GM12878 (cell line): Measurements from ENCODE around the gene TMEM252. TPM values are rescaled to one million over a fixed set of nuclear protein-coding genes. Genes with fewer than 3 reads are reported as not detected.

Experiments used
- ATAC-seq: fragments of 200-7000 bp; cut with Tn5 transposase; 3 replicates; pipeline ENCODE4 v1.9.1; 2020; ENCODE audit warnings: mild to moderate bottlenecking, moderate library complexity
- BruUV-seq: library from RNA; stranded (reverse); fragments of 400-500 nt; replicated peaks from 2 replicates; lab custom pipeline; 2021; lab: Mats Ljungman, UMichigan
- CTCF ChIA-PET: fragments of 300-600 bp; sonication (Branson Sonifier 250); formaldehyde crosslinking; extraction: SDS; loops from one replicate; lab custom pipeline; 2021; ENCODE audit warnings: inconsistent platforms; lab: Yijun Ruan, JAX
- POLR2A ChIA-PET: fragments of 350-600 bp; formaldehyde crosslinking; extraction: SDS; loops from one replicate; lab custom pipeline; 2021; ENCODE audit warnings: inconsistent platforms; lab: Charles Lee
- RAD21 ChIA-PET: fragments of 300-600 bp; sonication (Branson Sonifier 250); formaldehyde crosslinking; loops from one replicate; lab custom pipeline; 2023; ENCODE audit warnings: antibody characterized with exemption; ENCODE audit not compliant: unreplicated experiment; lab: Charles Lee
- SMC1A ChIA-PET: fragments of 300-600 bp; sonication (Branson Sonifier 250); formaldehyde crosslinking; loops from one replicate; lab custom pipeline; 2023; ENCODE audit not compliant: unreplicated experiment, uncharacterized antibody; lab: Charles Lee
- DNase-seq: peaks from one replicate; pipeline ENCODE4 v3.0.0-alpha.2; 2011; ENCODE audit warnings: low read depth, low spot score
- FAIRE-seq: peaks from 3 replicates; lab custom pipeline; 2011; peaks lifted over from hg19 to GRCh38; lab: Jason Lieb, UNC
- H2AFZ ChIP-seq: 2 replicates; pipeline ENCODE4 v1.6.0; 2011; ENCODE audit warnings: low read depth, low read length, control low read depth; ENCODE audit not compliant: control insufficient read depth
- H3K27ac ChIP-seq: 2 replicates; pipeline ENCODE4 v1.5.1; 2011; ENCODE audit warnings: control low read depth; ENCODE audit not compliant: control insufficient read depth, insufficient read depth
- H3K27me3 ChIP-seq, 2 experiments: replicated peaks in 1 of 2; 2 replicates each; pipeline versions ENCODE4 v1.6.0 to v1.6.1; 2011; ENCODE audit warnings: low read length in 1 of 2; ENCODE audit not compliant: control insufficient read depth in 2 of 2, insufficient read depth in 2 of 2
- H3K36me3 ChIP-seq, 2 experiments: 2 replicates each; pipeline ENCODE4 v1.5.1; 2011; ENCODE audit warnings: low read length in 1 of 2; ENCODE audit not compliant: control insufficient read depth in 2 of 2, insufficient read depth in 2 of 2
- H3K4me1 ChIP-seq: 2 replicates; pipeline ENCODE4 v1.6.1; 2011; ENCODE audit warnings: mild to moderate bottlenecking, low read length, moderate library complexity, mixed read lengths; ENCODE audit not compliant: control insufficient read depth, insufficient read depth
- H3K4me2 ChIP-seq: 2 replicates; pipeline ENCODE4 v1.6.0; 2011; ENCODE audit warnings: control low read depth; ENCODE audit not compliant: control insufficient read depth, insufficient read depth
- H3K4me3 ChIP-seq: fragments of 200-600 bp; sonication (generic); 2 replicates; pipeline ENCODE4 v1.5.1; 2016
- H3K79me2 ChIP-seq: 2 replicates; pipeline ENCODE4 v1.6.0; 2011; ENCODE audit warnings: low read length; ENCODE audit not compliant: control insufficient read depth, insufficient read depth
- H3K9ac ChIP-seq: 2 replicates; pipeline ENCODE4 v1.8.0; 2011; ENCODE audit warnings: low read length, control low read depth, mixed read lengths; ENCODE audit not compliant: control insufficient read depth, insufficient read depth
- H3K9me3 ChIP-seq: replicated peaks from 3 replicates; pipeline ENCODE4 v1.5.1; 2011; ENCODE audit warnings: mild to moderate bottlenecking, low read length; ENCODE audit not compliant: control insufficient read depth, insufficient read depth
- H4K20me1 ChIP-seq: 2 replicates; pipeline ENCODE4 v1.6.0; 2011; ENCODE audit not compliant: control insufficient read depth, insufficient read depth
- CBFB ChIP-seq: IDR thresholded peaks from 2 replicates; pipeline ENCODE4 v1.6.1; 2016; ENCODE audit warnings: antibody characterized with exemption, low read depth
- CHD2 ChIP-seq: IDR thresholded peaks from 2 replicates; pipeline ENCODE4 v1.6.1; 2011; ENCODE audit warnings: low read depth, low read length, improper control_type of control experiment, borderline replicate concordance
- KAT2A ChIP-seq: conservative IDR thresholded peaks from 2 replicates; pipeline ENCODE4 v1.6.1; 2011; ENCODE audit warnings: low read depth, low read length; ENCODE audit not compliant: control insufficient read depth
- MTA3 ChIP-seq: IDR thresholded peaks from 2 replicates; pipeline ENCODE4 v1.6.1; 2012; ENCODE audit warnings: low read length, inconsistent platforms, borderline replicate concordance
- NFYB ChIP-seq: IDR thresholded peaks from 2 replicates; pipeline ENCODE4 v1.6.1; 2011; ENCODE audit warnings: low read depth, mild to moderate bottlenecking, low read length, improper control_type of control experiment, moderate library complexity; ENCODE audit not compliant: insufficient read depth
- RAD51 ChIP-seq: fragments of 450-650 bp; IDR thresholded peaks from 2 replicates; pipeline ENCODE4 v1.6.1; 2016; ENCODE audit warnings: moderate library complexity, mild to moderate bottlenecking, inconsistent platforms
- RB1 ChIP-seq: fragments of 450-650 bp; formaldehyde crosslinking; IDR thresholded peaks from 2 replicates; pipeline ENCODE4 v1.6.1; 2017; ENCODE audit warnings: mild to moderate bottlenecking, borderline replicate concordance
- ZNF207 ChIP-seq: fragments of 450-650 bp; IDR thresholded peaks from 2 replicates; pipeline ENCODE4 v1.6.1; 2014; ENCODE audit warnings: antibody characterized with exemption, mild to moderate bottlenecking, borderline replicate concordance
- WGBS: methylation state at CpG from one replicate; pipeline ENCODE4 v1.1.6; 2016; ENCODE audit warnings: low lambda C conversion rate; ENCODE audit not compliant: insufficient replicate concordance, insufficient coverage; ENCODE audit errors: missing lambda C conversion rate; 5-methylcytosine and 5-hydroxymethylcytosine counted together
- in situ Hi-C: fragments of 300-500 bp; cut with MboI; formaldehyde crosslinking; loops from 9 replicates; pipeline ENCODE4 v1.14.3; 2018; ENCODE audit warnings: mixed read lengths
- intact Hi-C: fragments of 100-400 bp; cut with micrococcal nuclease; formaldehyde crosslinking; loops from one replicate; pipeline ENCODE4 v1.14.2; 2022; ENCODE audit not compliant: unreplicated experiment
- polyA plus RNA-seq, 11 experiments: library from polyadenylated mRNA; depleted of rRNA in 4 of 11; unstranded in 6 of 11; stranded (reverse) in 5 of 11; fragments of >200 nt; fragmentation: Nextera tagmentation in 4 of 11; fragmentation: Illumina TruSeq in 1 of 11; extraction: Ambion mirVana in 4 of 11; extraction: Trizol in 1 of 11; gene quantifications; 1 replicate in 1 of 11; 2 replicates in 10 of 11; pipeline versions ENCODE4 v1.2.1 to v1.2.3, GENCODE V29; 2011 to 2016; ENCODE audit warnings: inconsistent platforms in 2 of 11, missing spikeins in 2 of 11, low read depth in 1 of 11
- total RNA-seq, 4 experiments: library from RNA; depleted of rRNA in 3 of 4; stranded (reverse); fragments of >200 nt in 3 of 4; fragmentation: Illumina TruSeq in 1 of 4; extraction: Trizol in 1 of 4; gene quantifications; 2 replicates each; pipeline versions ENCODE4 v1.2.1 to v1.2.3, GENCODE V29; 2013 to 2021
- TF ChIP-seq, protein P1 (sequence below): fragments of 450-650 bp; IDR thresholded peaks from 2 replicates; pipeline ENCODE4 v1.6.1; 2017; ENCODE audit warnings: mild to moderate bottlenecking

The TMEM252 gene
- total and polyA plus RNA-seq, 10 of the 15 experiments (the other 5 are each of a cell fraction or from before 2014, with no cell fraction given), result not detected

DNA sequence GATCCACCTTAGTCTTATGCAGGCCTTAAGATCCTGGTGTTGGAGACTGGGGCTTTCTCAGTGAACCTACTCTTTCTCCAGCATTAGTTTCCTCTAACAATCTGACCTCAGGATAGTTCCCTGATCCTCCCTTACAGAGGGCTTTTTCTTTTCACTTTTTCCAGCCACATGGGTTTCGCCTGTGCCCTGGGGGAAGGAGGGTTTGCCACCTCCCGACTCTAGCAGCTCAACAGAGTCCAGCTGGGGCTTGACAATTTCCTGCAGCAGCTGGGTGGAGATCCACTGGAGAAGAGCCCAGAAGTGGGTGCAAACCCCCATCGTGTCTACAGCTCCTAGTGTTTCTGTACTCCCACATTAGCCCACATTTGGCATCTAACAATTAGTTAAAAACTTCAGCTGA, 7.6 kb upstream of the TMEM252 start:
- no peaks in the 10 kb centered on the region for H4K20me1 ChIP-seq
- H3K36me3 ChIP-seq, result no peaks in the 10 kb centered on the region
- no peak overlapping the region for H2AFZ ChIP-seq
- no peaks in the 10 kb centered on the region for H3K9me3 ChIP-seq
- ChIA-PET SMC1A (interaction anchor here (1.2 kb wide), 1 partner anchor 21 kb away, joined by 4 read pairs; no protein-coding TSS in a partner anchor), CTCF (interaction anchor here (0.7 to 2.4 kb wide), 3 partner anchors 9 to 13 kb away, joined by 3 to 9 read pairs (median 9); no protein-coding TSS in a partner anchor), RAD21 (interaction anchor here (0.8 kb wide), 1 partner anchor 33 kb away, joined by 3 read pairs; no protein-coding TSS in a partner anchor), POLR2A (no interaction called here)
- DNase-seq (no peak), FAIRE-seq (no peak), ATAC-seq (no peak)
- intact Hi-C loops (no loop called here), in situ Hi-C loops (loop anchor here (25.0 kb wide), 1 partner anchor 89 kb away; no protein-coding TSS in a partner anchor)
- no peak overlapping the region for H3K4me3 ChIP-seq
- H3K4me1 ChIP-seq, result peaks cover 29% of the 10 kb centered on the region
- TF ChIP-seq RAD51 (no peak), MTA3 (no peak), NFYB (no peak), CHD2 (no peak), CBFB (no peak), ZNF207 (no peak), KAT2A (no peak), RB1 (no peak)
- TF ChIP-seq, protein P1, sequence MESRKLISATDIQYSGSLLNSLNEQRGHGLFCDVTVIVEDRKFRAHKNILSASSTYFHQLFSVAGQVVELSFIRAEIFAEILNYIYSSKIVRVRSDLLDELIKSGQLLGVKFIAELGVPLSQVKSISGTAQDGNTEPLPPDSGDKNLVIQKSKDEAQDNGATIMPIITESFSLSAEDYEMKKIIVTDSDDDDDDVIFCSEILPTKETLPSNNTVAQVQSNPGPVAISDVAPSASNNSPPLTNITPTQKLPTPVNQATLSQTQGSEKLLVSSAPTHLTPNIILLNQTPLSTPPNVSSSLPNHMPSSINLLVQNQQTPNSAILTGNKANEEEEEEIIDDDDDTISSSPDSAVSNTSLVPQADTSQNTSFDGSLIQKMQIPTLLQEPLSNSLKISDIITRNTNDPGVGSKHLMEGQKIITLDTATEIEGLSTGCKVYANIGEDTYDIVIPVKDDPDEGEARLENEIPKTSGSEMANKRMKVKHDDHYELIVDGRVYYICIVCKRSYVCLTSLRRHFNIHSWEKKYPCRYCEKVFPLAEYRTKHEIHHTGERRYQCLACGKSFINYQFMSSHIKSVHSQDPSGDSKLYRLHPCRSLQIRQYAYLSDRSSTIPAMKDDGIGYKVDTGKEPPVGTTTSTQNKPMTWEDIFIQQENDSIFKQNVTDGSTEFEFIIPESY, result no peak
- no peaks in the 10 kb centered on the region for H3K79me2 ChIP-seq
- H3K4me2 ChIP-seq, result no peak overlapping the region
- BruUV-seq, result no TSS peak
- H3K27me3 ChIP-seq, result no peaks in the 10 kb centered on the region; a peak in 2 of 4 replicates
- WGBS, result 40% methylated on average over 3 of the region's 3 CpGs
- no peak overlapping the region for H3K9ac ChIP-seq
- H3K27ac ChIP-seq, result no peak overlapping the region
